H4 (cell line): Measurements from ENCODE around the gene TECTA. TPM values are rescaled to one million over a fixed set of nuclear protein-coding genes. Genes with fewer than 3 reads are reported as not detected.

ENCODE experiments used
- DNase-seq: peaks from one replicate; pipeline ENCODE4 v3.0.0-alpha.2; 2015; ENCODE audit warnings: low spot score
- total RNA-seq: library from RNA; depleted of rRNA; stranded (reverse); fragments of >200 nt; shearing (Covaris generic); gene quantifications from 2 replicates; pipeline ENCODE4 v1.2.3, GENCODE V29; 2014

Gene TECTA
- total RNA-seq, 1 experiment from 2014 or later = 0.06 TPM

- no peak for DNase-seq
Measured at GRCh38 chr11:121127809-121128208, 26.8 kb downstream of the TECTA start.

DNA sequence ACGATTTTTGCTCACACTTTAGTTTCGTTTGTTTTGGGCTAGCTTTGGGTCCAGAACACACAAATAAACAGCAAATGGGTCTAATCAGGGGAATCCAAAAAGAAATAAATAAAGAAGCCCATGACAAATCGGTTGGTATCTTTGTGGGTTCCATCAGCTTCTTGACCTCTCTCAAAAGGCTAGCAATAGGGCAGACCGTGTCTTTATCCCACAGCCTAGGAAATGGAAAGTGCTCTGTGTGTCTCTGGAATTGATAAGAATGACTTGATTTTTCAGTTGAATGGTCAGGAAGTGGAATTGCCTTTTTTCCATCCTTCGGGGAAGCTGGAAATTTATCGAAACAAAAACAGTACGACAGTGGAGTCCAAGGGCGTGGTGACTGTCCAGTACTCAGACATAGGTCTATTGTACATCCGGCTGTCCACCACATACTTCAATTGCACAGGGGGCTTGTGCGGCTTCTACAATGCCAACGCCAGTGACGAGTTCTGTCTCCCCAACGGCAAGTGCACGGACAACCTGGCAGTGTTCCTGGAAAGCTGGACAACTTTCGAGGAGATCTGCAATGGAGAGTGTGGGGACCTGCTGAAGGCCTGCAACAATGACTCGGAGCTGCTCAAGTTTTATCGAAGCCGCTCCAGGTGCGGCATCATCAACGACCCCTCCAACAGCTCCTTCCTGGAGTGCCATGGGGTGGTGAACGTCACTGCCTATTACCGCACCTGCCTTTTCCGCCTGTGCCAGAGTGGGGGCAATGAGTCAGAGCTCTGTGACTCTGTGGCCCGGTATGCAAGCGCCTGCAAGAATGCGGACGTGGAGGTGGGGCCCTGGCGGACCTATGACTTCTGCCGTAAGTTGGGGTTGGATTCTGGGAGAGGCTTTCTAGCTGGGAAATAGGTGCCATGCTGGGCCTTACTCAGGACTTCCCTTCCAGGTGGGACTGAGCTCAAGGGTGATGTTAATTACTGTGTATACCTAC lies 28.6 kb downstream of the TECTA start:
- no peak for DNase-seq

DNA sequence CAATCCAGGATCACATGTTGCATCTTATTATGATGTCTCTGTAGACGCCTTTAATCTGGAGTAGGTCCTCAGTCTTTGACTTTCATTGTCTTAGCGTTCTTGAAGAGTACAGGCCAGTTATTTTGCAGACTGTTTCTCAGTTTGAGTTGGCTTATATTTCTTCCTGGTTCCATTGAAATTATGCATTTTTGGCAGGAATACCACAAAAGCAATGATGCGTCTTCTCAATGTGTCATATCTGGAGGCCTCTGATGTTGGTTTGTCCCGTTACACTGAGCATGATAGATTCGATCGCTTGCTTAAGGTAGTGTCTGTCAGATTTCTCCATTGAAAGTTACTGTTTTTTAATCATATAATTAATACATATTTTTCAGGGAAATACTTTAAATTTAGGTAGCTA lies 30.6 kb downstream of the TECTA start:
- no peak for DNase-seq

DNA sequence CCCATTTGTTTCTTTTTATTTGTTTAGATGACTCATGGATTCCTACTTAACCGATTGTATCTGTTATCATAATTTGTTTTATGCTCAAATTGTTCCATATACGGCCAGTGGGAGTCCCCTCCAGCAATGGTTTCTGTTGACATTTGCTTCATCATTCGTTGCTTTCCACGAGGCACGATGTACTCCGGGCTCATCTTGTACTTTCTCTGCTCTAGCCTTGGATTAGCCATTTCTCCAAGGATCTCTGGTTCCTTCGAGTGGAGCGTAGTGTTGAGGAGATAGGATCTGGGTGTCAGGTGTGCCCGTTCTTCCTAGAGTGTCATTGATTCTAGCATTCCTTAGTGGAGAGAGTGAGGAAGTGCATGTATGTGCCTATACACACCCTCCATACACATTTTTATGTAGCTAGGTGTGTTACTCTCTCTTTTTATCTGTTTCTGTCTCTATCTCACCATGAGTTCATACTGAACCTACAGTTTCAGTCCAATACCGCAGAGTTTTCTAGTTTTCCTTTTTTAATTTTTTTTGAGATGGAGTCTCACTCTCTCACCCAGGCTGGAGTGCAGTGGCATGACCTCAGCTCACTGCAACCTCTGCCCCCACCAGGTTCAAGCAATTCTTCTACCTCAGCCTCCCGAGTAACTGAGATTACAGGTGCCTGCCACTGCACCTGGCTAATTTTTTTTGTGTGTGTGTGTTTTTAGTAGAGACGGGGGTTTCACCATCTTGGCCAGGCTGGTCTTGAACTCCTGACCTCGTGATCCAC lies 31.4 kb downstream of the TECTA start:
- peak; percentile 27 for DNase-seq

DNA sequence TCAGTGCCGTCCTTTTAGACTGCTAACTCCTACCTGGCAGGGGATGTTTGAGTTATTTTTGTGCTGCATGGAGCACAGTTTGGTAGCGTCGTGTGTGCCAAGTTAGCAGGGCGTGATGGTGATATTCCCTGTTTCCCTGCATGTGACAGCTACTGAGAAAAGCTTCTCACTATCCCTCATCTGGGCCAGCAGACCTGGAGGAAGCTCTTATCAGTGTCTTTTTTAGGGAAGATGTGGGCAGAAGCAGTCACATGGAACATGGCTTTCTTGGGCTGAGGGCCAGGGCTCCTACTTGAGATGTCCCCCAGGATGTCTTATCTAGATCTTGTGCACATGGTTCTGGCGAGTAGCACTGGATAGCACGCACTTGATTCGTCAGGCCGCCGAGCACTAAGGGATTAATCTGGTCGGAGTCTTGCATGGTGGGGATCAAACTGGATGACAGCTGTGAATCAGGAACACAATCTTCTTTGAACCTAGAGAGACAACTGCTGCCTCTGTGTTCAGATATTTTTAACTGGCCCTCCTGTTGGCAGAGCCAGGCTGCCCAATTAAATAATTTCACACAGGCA lies 33.8 kb downstream of the TECTA start:
- DNase-seq = no peak

- DNase-seq = no peak
Measured at GRCh38 chr11:121137005-121137404, 36.0 kb downstream of the TECTA start.

DNA sequence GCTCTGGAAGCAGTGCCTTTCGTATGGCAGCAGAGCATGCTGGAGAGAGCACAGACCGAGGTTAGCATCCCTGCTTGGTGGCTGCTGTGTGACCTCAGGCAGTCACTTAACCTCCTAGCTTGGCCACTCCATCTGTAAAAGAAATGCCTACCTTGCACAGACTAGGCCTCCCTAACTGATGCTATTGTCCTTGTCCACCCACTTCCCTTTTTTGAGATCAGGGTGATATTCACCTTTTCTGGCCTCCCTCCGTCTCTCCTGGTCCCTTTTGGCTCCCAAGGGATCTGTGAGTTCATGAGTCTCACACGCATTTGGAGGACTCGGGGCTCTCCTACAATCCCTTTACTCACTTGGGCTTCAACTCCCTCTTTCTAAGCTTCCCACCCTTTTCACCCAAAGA lies 37.2 kb downstream of the TECTA start:
- DNase-seq = no peak

GRCh38 chr11:121140369-121140768 lies 39.3 kb downstream of the TECTA start:
- no peak for DNase-seq

DNA sequence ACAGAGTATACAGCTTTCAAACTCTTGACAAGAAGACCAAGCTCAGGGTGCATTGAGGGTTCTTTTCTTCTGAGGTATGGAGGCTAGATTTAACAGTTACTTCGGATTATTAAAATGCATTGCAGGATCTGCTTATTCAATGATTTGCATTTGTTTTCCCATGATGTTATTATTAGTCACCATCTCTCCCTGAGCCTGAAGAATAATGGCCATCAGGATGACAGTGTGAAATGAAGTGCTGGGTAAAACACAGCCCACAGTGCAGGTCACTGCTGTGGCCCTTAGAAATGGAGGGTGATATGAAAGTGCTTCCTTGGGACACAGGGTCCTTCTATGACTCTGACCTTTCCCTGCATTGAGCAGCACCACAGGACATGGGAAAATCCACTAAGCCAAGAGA lies 40.0 kb downstream of the TECTA start:
- no peak for DNase-seq

GRCh38 chr11:121143921-121144320 lies 42.9 kb downstream of the TECTA start:
- DNase-seq = no peak

GRCh38 chr11:121144723-121145122 lies 43.7 kb downstream of the TECTA start:
- DNase-seq = no peak

- DNase-seq = no peak
Measured at GRCh38 chr11:121145826-121146225, 44.8 kb downstream of the TECTA start.

DNA sequence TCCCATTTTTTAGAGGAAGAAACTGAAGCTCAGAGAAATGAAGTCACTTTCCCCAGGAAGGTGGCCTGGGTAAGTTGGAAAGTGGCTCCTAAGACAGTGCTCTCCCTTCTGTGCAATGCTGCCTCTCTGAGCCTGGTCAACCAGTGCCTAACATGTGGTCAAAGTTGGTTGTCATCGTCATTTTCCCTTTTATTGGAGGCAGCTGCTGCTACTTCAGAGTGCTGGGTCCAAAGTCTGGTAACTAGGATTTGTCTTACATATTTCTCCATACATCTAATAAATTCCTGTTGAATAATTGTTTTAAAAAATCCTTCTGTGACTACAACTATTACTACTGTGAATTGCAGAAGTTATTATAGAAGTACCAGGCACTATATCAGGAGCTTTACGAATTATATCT lies 48.1 kb downstream of the TECTA start:
- no peak for DNase-seq

DNA sequence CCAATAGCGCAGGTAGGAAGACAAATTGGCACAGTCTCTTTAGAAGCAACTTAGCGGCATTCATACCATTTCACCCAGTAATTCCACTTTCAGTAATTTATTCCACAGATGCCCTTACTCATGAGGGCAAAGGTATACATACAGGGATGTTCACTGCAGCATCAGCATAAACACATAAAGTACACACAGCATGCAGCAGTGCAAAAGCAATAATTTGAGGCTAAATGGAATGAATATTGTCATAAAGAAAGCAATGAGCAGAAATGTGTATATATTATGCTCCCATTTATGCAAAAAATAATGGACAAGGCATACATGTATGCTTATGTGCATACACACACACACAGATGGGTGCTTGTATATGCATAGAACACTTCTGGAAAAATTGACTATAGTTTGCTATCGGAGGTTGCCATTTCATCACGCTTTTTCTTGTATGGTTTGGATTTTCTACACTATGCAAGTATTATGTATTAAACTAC lies 50.2 kb downstream of the TECTA start:
- no peak for DNase-seq

DNA sequence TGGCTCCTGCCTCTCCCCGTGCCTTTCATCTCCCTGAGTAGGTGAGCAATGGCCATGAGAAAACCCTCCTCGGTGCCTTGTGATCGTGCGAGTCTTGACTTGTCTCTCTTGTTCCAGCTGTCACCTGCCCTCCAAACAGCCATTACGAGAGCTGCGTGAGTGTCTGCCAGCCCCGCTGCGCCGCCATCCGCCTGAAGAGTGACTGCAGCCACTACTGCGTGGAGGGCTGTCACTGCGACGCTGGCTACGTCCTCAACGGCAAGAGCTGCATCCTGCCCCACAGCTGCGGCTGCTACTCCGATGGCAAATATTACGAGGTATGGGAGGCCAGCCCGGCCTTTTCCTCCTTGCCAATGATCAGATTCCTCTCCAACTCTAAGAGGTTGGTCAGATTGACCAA lies 51.7 kb downstream of the TECTA start:
- DNase-seq = no peak

GRCh38 chr11:121153472-121153871 lies 52.4 kb downstream of the TECTA start:
- DNase-seq = no peak

DNA sequence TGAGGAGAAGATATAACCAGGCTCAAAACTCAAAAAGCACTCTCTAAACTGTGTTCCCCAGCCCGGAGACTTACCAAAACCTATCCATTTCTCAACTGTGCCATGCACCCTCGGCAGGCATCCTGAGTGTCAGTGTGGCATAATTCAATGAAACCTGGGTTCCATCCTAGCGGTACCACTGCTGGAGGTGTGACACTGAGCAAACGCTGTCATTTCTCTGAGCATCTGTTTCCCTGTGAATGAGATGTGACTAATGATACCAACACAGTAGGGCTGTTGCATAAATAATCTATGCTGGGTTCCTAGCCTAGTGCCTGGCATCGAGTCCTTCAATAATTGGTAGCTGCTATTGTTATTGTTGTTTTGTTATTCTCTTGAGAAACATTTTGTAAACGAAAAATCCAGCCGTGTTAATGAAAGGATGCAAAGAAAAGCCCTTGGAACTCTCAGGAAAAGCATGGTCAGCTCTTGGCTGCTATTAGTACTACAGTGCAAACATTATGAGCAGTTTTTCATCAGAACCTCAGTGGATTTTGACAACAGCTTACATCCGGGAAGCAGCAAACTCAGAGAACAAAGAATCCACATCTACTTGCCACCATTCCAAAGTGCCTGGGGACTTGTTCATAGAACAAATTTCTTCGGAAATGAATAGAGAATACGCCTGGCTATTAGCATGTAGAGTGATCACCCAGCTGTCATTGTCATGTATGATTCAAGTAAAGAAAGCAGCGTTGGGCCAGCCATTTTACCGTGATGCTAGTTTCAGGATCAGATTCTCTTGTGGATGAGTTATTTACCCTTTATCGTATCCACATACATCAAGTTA lies 53.7 kb downstream of the TECTA start:
- no peak for DNase-seq

- no peak for DNase-seq
Measured at GRCh38 chr11:121157756-121158155, 56.7 kb downstream of the TECTA start.

GRCh38 chr11:121159741-121160140 lies 58.7 kb downstream of the TECTA start:
- no peak for DNase-seq

DNA sequence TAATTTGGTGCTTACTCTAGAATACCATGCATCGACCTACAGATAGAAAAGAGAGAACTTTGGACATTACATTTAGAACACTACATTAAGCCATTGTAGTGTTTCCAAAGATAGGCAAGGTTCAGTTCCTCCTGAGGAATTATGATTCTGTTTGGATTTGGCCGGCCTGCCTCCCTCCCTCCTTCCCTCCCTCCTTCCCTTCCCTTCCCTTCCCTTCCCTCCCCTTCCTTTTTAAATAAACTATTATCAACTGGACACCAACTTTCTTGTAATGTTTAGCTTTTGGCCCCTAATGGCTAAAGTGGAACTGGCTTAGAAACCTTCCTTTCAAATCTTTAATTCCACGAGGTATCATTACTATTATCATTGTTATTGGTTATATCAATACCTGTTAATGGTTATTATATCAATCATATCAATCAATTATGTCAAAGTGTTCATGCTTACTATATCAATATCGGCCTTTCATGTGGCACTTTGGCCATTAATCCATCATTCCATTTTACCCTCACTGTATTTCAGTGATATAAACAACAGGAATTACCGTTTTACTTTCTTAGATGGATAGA lies 60.4 kb downstream of the TECTA start:
- DNase-seq = no peak

DNA sequence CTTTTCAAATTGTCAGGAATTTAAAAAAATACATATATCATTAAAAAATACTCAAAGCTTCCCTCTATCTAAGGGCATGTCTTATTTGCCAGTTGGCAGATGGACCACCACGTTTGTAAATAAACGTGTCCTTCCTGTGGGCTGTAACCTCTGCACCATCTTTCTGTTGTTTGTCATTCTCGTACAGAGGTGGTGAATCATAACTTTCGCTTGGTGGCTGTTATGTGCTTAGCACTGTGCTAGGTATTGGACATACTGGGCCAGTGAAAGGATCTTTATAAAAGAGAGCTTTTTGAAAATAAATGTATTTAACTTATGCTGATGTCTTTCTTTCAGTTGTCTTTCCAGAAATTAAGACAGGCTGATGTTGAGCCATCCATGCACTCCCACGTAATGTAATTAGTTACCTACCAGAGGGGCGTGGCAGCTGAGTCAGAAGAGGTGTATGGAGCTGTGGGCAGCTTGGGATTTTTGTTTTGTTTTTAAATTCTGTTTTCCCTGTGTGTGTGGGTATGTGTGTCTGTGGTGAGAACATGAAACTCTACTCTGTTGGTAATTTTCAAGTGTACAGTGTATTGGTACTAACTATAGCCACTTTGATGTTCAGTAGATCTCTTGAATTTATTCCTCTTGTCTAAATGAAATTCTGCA lies 62.7 kb downstream of the TECTA start:
- DNase-seq = peak; percentile 23
